ENCODE data around the gene OXNAD1. TPM values are rescaled to one million over a fixed set of nuclear protein-coding genes. Genes with fewer than 3 reads are reported as not detected.

Gene OXNAD1
- total RNA-seq, 1 experiment from 2014 or later: 23.7 TPM

- no peak overlapping the region for H3K4me2 ChIP-seq (ENCODE audit: insufficient read depth, insufficient read length, low read length)
- no peak overlapping the region for H2AFZ ChIP-seq (ENCODE audit: low read length)
- H4K5ac ChIP-seq (ENCODE audit: insufficient read length, low read depth, low read length): no peak overlapping the region
- H3K27ac Mint-ChIP-seq: peak overlapping the region in 1 of 3 experiments; percentile 2; a peak in 1 of 7 replicates
- H3K9me3 Mint-ChIP-seq: no peaks in the 10 kb centered on the region
- H3K56ac ChIP-seq (ENCODE audit: insufficient read length, low read depth, low read length): no peak overlapping the region
- H3K4ac ChIP-seq (ENCODE audit: low read depth, low read length): no peak overlapping the region
- no CpG with 5 or more reads among the region's 7 CpGs for WGBS (ENCODE audit: extremely low coverage, insufficient read length, low lambda C conversion rate)
- H3K4me3 Mint-ChIP-seq: no peak overlapping the region
- peaks cover 11% of the 10 kb centered on the region in 2 experiments; a peak in 3 of 4 replicates for H3K4me1 Mint-ChIP-seq
- H4K91ac ChIP-seq (ENCODE audit: insufficient read length, low read depth, low read length): no peak overlapping the region
- H2BK120ac ChIP-seq (ENCODE audit: low read depth, low read length, poor library complexity, severe bottlenecking): no peak overlapping the region
- peaks cover 2 to 27% (median 4%) of the 10 kb centered on the region in 3 experiments; a peak in 5 of 7 replicates for H3K36me3 Mint-ChIP-seq (ENCODE audit: insufficient read depth in 1 of 3, low read depth in 3 of 3)
- no peaks in the 10 kb centered on the region; the same call in 1 of the 2 replicates for H3K79me2 ChIP-seq (ENCODE audit: insufficient read depth, low read length)
- no peaks in the 10 kb centered on the region for H3K23me2 ChIP-seq (ENCODE audit: insufficient read length, low read depth, low read length, poor library complexity, severe bottlenecking)
- H3K9ac ChIP-seq (ENCODE audit: extremely low read depth, insufficient read length, low read length): no peak overlapping the region
- H2BK5ac ChIP-seq (ENCODE audit: insufficient read length, low read length): no peak overlapping the region
- no peak overlapping the region for H3T11ph ChIP-seq (ENCODE audit: low read length)
- no peak for TF ChIP-seq CTCF (conservative IDR thresholded peaks at IDR 0.05)
- H3K4me1 ChIP-seq (ENCODE audit: insufficient read depth, low read length): no peaks in the 10 kb centered on the region
- no peak overlapping the region for H4K8ac ChIP-seq (replicated peaks; ENCODE audit: insufficient read length, low read depth, low read length)
- no peak overlapping the region for H2BK12ac ChIP-seq (ENCODE audit: insufficient read length, low read depth, low read length)
- H2AK5ac ChIP-seq (ENCODE audit: insufficient read length, low read length): no peak overlapping the region
- no peaks in the 10 kb centered on the region for H3K9me3 ChIP-seq (ENCODE audit: control insufficient read depth, low read depth, low read length)
- H4K20me1 ChIP-seq (ENCODE audit: control insufficient read depth, insufficient read depth, insufficient read length): no peaks in the 10 kb centered on the region
- no peak overlapping the region for H3K14ac ChIP-seq (ENCODE audit: insufficient read depth, low read length)
- H3K27ac ChIP-seq (ENCODE audit: insufficient read length, low read depth, low read length): no peak overlapping the region
- no peak overlapping the region for H3K18ac ChIP-seq (ENCODE audit: insufficient read length, low read depth, low read length)
- no peak for DNase-seq
- no peak overlapping the region for H3K23ac ChIP-seq (ENCODE audit: insufficient read length, low read depth, low read length)
- H2BK20ac ChIP-seq (ENCODE audit: low read depth, low read length, poor library complexity, severe bottlenecking): no peak overlapping the region
- no peaks in the 10 kb centered on the region for H3K27me3 Mint-ChIP-seq (ENCODE audit: low read depth)
- H3K27me3 ChIP-seq (ENCODE audit: insufficient read depth, low read length): no peaks in the 10 kb centered on the region
- no peak overlapping the region for H2BK15ac ChIP-seq (ENCODE audit: low read depth, low read length)
- H3K79me1 ChIP-seq (ENCODE audit: insufficient read depth, low read depth, low read length, poor library complexity, severe bottlenecking): no peaks in the 10 kb centered on the region
These were observed 50.6 kb downstream of the OXNAD1 start for GRCh38 chr3:16315623-16316022.
